GM12801 (cell line): ENCODE results near the gene STAG3.

Source experiments
- TF ChIP-seq, protein P1 (sequence below): IDR thresholded peaks from one replicate; pipeline ENCODE4 v1.5.1; 2011; ENCODE audit warnings: control low read depth; ENCODE audit not compliant: insufficient read length; ENCODE audit errors: extremely low read depth

Gene STAG3

DNA sequence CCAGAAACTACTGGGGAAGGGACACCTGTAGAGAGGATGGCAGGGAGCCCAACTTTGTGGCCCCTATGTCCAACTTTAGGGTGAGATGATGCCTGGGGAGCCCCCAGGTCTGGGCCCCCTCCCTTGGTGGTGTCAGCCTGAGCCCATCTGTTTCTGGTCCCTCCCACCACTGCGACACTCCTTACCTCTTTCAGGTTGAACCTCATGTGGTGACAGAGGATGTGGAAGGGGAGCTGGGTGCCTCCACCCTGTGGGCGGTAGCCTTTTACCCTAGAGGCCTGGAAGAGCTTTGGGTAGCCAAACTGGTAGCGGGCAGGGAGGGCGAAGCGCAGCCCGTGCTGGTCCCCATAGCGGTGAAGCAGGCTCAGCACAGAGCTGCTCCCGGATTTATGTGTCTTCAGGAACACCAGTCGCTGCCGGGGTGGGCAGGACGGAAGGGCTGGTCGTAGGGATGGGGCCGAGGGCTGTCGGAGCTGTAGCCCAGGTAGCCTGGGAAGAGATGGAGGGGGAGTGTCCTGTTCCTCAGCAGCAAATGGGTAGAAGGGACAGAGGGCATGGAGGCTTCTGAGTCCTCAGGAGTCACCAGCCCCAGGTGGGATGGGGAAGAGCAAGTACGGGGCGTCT lies 11.3 kb upstream of the STAG3 start:
- TF ChIP-seq, protein P1, sequence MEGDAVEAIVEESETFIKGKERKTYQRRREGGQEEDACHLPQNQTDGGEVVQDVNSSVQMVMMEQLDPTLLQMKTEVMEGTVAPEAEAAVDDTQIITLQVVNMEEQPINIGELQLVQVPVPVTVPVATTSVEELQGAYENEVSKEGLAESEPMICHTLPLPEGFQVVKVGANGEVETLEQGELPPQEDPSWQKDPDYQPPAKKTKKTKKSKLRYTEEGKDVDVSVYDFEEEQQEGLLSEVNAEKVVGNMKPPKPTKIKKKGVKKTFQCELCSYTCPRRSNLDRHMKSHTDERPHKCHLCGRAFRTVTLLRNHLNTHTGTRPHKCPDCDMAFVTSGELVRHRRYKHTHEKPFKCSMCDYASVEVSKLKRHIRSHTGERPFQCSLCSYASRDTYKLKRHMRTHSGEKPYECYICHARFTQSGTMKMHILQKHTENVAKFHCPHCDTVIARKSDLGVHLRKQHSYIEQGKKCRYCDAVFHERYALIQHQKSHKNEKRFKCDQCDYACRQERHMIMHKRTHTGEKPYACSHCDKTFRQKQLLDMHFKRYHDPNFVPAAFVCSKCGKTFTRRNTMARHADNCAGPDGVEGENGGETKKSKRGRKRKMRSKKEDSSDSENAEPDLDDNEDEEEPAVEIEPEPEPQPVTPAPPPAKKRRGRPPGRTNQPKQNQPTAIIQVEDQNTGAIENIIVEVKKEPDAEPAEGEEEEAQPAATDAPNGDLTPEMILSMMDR, result no peak

DNA sequence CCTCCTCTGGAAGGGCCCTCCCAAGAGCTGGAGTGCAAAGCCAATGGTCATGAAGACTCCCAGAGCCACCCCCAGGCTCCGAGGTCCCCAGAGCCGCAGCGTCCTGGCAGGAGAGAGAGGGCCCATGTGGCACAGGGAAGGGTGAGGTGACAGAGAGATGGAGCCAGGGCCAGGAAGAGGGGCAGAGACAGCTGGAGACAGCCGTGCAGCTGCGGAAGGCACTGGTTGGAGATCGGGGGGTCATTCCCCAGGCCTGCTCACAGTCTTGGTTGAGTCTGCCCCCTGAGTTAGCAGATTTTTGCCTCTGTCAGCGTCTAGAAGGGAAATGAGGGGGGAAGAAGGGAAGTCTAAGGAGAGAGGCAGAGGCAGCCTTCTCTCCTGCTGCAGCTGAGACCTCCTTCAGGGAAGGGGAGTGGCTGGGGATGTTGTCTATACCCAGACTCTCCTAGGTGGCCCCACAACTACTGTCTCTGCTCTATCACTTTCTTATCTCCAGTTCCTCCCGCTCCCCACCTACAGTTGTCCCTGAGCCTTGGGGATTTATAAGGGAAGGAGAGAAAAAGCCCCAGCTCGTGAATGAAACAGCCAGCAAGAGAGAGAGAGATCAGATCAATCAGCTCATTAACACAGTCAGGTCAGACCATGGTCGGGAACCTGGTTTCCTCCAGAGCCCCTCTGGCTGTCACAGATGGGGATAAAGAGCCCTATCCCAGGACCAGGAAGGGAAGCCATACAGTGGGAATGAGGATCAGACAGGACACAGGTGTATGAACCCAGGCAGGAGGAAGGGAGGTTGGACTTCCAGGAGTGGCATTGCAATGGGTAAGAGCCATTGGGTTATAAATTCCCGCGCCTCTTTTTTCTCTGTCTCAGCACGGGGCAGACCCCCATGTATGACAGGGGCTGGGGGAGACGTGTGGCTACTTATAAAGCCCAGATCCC lies 10.5 kb upstream of the STAG3 start:
- TF ChIP-seq, protein P1, result no peak

DNA sequence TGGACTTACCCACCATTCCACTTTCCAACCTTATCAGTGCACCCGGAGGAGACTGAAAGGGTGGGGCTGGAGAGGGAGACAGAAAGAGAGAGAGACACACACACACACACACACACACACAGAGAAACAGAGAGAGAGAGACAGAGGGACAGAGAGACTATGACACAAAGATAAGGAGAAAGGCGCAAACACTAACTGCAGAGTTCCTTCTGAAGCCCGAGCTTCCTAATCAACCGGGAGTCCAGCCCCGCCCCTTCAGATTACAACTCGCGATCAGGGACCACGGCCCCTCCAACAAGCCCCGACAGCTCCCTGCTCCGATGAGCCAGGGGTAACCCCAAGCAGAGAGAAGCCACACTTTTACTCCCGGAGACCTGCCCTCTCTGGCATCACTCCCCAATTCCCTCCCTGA lies 9.8 kb upstream of the STAG3 start:
- TF ChIP-seq, protein P1, result no peak

DNA sequence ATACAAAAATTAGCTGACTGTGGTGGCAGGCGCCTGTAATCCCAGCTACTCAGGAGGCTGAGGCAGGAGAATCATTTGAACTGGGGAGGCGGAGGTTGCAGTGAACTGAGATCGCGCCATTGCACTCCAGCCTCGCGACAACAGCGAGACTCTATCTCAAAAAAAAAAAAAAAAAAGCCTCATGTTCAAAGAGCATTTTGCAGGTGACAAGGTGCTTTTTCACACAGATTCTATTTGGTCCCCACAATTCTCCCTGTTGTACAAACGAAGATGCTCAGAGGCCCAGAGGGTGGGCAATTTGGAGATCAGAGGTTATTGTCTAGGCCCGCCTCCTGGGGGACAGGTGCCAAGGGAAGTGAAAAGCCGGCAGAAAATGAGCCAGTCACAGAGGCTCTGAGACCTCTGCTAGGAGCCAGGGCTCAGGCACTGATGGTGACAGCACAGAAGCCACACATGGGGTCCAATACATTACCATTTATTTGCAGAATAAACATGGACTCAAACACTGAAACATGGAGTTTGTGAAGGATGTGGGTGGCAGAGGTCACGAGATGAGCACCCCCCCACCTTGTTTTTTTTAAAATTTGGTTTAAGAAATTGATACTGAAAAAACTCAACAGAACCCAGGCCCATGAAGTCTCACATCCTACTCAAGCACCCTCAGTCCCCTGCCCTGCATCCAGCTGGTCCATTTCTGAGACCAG lies 8.4 kb upstream of the STAG3 start:
- TF ChIP-seq, protein P1, result no peak

DNA sequence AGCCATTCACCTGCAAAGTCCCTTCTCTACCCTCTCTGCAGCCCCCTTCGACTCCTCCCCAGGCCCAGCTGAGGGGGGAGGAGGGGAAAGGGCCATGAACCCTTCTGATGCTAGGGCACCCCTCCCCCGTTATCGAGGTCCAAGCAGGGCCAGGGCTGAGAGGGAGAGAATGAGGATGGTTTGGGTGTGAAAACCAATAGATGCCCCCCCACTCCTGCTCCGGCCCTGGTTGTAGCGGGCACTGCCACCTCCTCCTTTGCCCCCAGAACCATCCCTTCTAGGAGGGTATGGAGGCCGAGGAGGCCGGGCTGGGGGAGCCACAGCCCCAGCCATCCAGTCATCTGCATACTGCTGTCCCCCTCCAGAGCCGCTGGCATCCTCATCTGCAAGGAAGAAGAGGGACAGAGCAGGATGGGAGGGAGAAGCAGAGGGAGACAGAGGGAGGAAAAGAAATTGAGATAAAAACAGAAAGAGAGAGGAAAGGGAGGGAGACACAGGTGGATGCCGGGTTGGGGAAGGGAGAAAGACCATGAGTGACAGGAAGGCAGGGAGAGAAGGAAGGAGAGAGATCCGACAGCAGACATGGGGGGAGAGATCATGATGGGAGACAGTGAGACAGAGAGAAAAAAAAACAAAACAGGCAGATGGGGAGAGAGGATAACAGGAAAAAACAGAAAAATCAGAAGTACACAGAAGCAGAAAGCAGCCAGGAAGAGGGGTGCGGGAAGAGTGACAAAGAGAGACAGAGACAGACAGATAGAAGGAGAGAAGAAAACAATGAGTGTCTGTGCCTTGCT lies 7.4 kb upstream of the STAG3 start:
- TF ChIP-seq, protein P1, result no peak

DNA sequence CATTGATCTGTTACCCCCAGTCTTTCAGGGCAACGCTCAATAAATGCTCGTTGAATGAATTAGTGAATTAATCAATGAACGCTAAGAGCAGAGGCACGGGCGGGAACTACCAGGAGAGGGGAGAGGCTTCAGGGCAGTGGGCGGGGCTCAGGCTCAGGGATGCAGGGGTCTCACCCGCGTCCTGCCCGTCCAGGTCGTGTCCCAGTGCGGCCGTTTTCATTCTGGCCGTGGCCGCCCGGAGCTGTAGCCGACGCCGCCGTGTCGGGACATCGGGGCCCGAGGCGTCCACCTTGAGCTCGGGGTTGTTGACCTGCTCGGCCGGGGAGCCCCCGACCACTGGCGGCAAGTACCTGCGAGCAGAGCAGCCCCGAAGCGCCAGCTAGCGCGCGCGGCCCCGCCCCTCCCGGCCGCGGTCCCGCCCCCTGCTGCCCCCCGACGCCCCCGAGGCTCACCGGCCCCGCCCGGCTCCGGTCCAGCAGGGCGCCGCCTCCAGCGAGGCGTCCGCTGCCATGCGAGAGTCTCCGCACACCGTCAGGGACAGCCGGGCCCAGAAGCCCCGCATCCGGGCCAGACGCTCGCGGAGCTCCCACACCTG lies 6.5 kb upstream of the STAG3 start:
- TF ChIP-seq, protein P1, result no peak
